Panc1 (cell line): Measurements from ENCODE around the gene ZNF362.

Experiments
- CTCF ChIP-seq: fragments of 450-650 bp; IDR thresholded peaks from 2 replicates; pipeline ENCODE4 v1.5.1; 2017; ENCODE audit warnings: mild to moderate bottlenecking
- POLR2AphosphoS5 ChIP-seq: IDR thresholded peaks from 2 replicates; pipeline ENCODE4 v1.6.1; 2012; ENCODE audit warnings: mild to moderate bottlenecking, low read depth, low read length, moderate library complexity
- REST ChIP-seq, 2 experiments: IDR thresholded peaks; 2 replicates each; pipeline ENCODE4 v1.6.1; 2011 to 2012; ENCODE audit warnings: low read depth in 2 of 2, control low read depth in 1 of 2, low read length in 1 of 2, mild to moderate bottlenecking in 1 of 2, moderate library complexity in 1 of 2; ENCODE audit not compliant: insufficient read depth in 1 of 2
- SIN3A ChIP-seq: IDR thresholded peaks from 2 replicates; pipeline ENCODE4 v1.6.1; 2012; ENCODE audit warnings: low read depth, mild to moderate bottlenecking, low read length, moderate library complexity, borderline replicate concordance; ENCODE audit not compliant: insufficient read depth
- TCF7L2 ChIP-seq: IDR thresholded peaks from 2 replicates; pipeline ENCODE4 v1.6.1; 2011; ENCODE audit warnings: mild to moderate bottlenecking, low read depth, low read length, inconsistent platforms

- TF ChIP-seq CTCF (no peak), REST (IDR thresholded peaks at IDR 0.05; ENCODE audit: insufficient read depth in 1 of 2, low read depth in 2 of 2, low read length in 1 of 2) (no peak), POLR2AphosphoS5 (no peak), SIN3A (no peak), TCF7L2 (no peak)
Observed at GRCh38 chr1:33265780-33266605, 9.7 kb downstream of the ZNF362 start.
